ENCODE results near the gene BCL7A.
"Not testable (repeated sequence)": the region's sequence is repeated elsewhere in the genome, so short reads cannot be mapped to it uniquely, and the experiment has no call there.

Gene BCL7A

DNA sequence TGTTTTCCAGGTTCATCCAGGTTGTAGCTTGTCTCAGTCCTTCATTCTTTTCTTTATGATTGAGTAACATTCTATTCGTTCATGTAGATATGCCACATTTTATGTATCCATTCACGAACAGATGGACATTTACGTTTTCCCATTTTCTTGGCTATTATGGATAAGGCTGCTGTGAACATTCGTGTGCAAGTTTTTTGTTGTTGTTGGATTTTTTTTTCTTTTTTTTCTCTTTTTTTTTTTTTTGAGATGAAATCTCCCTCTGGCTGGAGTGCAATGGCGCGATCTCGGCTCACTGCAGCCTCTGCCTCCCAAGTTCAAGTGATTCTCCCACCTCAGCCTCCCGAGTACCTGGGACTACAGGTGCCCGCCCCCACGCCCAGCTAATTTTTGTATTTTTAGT, 33.2 kb upstream of the BCL7A start:
- peaks cover 22% of the 10 kb centered on the region for H3K4me1 ChIP-seq (ENCODE audit: control insufficient read depth, insufficient read depth, low read length)
- H3K9me3 ChIP-seq (replicated peaks; ENCODE audit: low read length); H3K4me3 ChIP-seq (ENCODE audit: low read length); H3K27me3 ChIP-seq (ENCODE audit: control insufficient read depth, insufficient read depth, low read length); H3K36me3 ChIP-seq (ENCODE audit: insufficient read depth, low read length); H3K4me2 ChIP-seq (ENCODE audit: low read length); H3K9ac ChIP-seq (ENCODE audit: low read depth, low read length): not testable (repeated sequence)

GRCh38 chr12:121989276-121990113, 32.2 kb upstream of the BCL7A start:
- Histone ChIP-seq H3K36me3 (ENCODE audit: insufficient read depth, low read length) (no peaks in the 10 kb centered on the region), H3K4me1 (ENCODE audit: control insufficient read depth, insufficient read depth, low read length) (peaks cover 22% of the 10 kb centered on the region), H3K27me3 (ENCODE audit: control insufficient read depth, insufficient read depth, low read length) (no peaks in the 10 kb centered on the region), H3K4me3 (ENCODE audit: low read length) (no peak overlapping the region), H3K9ac (ENCODE audit: low read depth, low read length) (no peak overlapping the region), H3K4me2 (ENCODE audit: low read length) (no peak overlapping the region), H3K9me3 (replicated peaks; ENCODE audit: low read length) (no peaks in the 10 kb centered on the region)

- Histone ChIP-seq H3K36me3 (ENCODE audit: insufficient read depth, low read length) (no peaks in the 10 kb centered on the region), H3K4me3 (ENCODE audit: low read length) (no peak overlapping the region), H3K9me3 (replicated peaks; ENCODE audit: low read length) (no peaks in the 10 kb centered on the region), H3K4me2 (ENCODE audit: low read length) (no peak overlapping the region), H3K9ac (ENCODE audit: low read depth, low read length) (no peak overlapping the region), H3K27me3 (ENCODE audit: control insufficient read depth, insufficient read depth, low read length) (no peaks in the 10 kb centered on the region), H3K4me1 (ENCODE audit: control insufficient read depth, insufficient read depth, low read length) (peaks cover 22% of the 10 kb centered on the region)
These were observed 31.5 kb upstream of the BCL7A start for GRCh38 chr12:121990114-121990647.

DNA sequence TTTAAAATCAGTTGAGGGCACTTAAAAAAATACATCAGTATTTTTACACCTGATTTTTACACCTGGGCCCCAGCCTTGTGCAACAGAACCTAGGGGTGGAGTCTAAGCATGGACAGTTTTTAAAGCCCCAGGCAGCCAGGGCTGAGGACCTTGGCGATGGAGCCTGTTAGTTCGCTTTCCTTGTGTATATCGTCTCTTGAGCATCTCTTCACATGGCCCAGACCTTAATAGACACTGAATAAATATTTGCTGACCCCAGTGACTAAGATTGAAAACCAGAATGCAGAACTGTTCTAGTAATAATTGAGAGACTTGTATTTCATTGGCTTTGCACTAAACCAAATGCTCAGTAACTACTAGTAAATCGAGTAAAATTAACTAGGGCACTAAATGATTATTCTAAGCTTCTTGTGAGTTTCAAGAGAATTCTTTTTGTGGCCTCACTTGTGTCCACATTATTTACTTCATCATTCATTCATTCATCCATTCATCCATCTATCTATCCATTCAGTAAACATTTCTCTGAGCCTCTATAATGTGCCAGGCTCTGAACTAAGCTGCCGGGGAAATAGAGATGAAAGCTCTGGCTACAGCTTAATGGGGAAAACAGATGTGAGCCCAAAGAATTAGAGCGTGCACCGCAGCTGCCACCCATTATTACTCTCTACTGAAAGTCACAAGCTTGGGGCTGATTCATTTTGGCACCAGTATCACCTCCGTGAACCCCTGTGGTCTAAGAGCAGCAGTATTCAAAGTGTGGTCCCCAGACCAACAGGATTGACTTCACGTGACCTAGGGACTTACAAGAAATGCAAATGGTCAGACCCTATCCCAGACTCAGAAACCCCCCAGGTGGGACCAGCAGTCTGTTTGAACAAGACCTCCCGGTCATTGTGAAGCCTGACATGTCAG, 30.7 kb upstream of the BCL7A start:
- no peaks in the 10 kb centered on the region for H3K9me3 ChIP-seq (replicated peaks; ENCODE audit: low read length)
- no peak overlapping the region for H3K4me2 ChIP-seq (ENCODE audit: low read length)
- no peak overlapping the region for H3K4me3 ChIP-seq (ENCODE audit: low read length)
- peak overlapping the region; percentile 71 for H3K9ac ChIP-seq (ENCODE audit: low read depth, low read length)
- H3K27me3 ChIP-seq (ENCODE audit: control insufficient read depth, insufficient read depth, low read length): no peaks in the 10 kb centered on the region
- peaks cover 22% of the 10 kb centered on the region for H3K4me1 ChIP-seq (ENCODE audit: control insufficient read depth, insufficient read depth, low read length)
- no peaks in the 10 kb centered on the region for H3K36me3 ChIP-seq (ENCODE audit: insufficient read depth, low read length)

- no peak overlapping the region for H3K4me3 ChIP-seq (ENCODE audit: low read length)
- H3K9me3 ChIP-seq (replicated peaks; ENCODE audit: low read length): no peaks in the 10 kb centered on the region
- H3K4me1 ChIP-seq (ENCODE audit: control insufficient read depth, insufficient read depth, low read length): peaks cover 22% of the 10 kb centered on the region
- no peaks in the 10 kb centered on the region for H3K27me3 ChIP-seq (ENCODE audit: control insufficient read depth, insufficient read depth, low read length)
- H3K4me2 ChIP-seq (ENCODE audit: low read length): peak overlapping the region; percentile 53
- H3K9ac ChIP-seq (ENCODE audit: low read depth, low read length): peak overlapping the region; percentile 71
- H3K36me3 ChIP-seq (ENCODE audit: insufficient read depth, low read length): no peaks in the 10 kb centered on the region
These were observed 29.4 kb upstream of the BCL7A start for GRCh38 chr12:121992059-121992879.

- no peak overlapping the region for H3K9ac ChIP-seq (ENCODE audit: low read depth, low read length)
- H3K4me1 ChIP-seq (ENCODE audit: control insufficient read depth, insufficient read depth, low read length): peaks cover 12% of the 10 kb centered on the region
- no peaks in the 10 kb centered on the region for H3K36me3 ChIP-seq (ENCODE audit: insufficient read depth, low read length)
- H3K9me3 ChIP-seq (replicated peaks; ENCODE audit: low read length): peaks cover 3% of the 10 kb centered on the region
- H3K27me3 ChIP-seq (ENCODE audit: control insufficient read depth, insufficient read depth, low read length): no peaks in the 10 kb centered on the region
- no peak overlapping the region for H3K4me2 ChIP-seq (ENCODE audit: low read length)
- H3K4me3 ChIP-seq (ENCODE audit: low read length): no peak overlapping the region
These were observed 25.4 kb upstream of the BCL7A start for GRCh38 chr12:121996050-121996944.

DNA sequence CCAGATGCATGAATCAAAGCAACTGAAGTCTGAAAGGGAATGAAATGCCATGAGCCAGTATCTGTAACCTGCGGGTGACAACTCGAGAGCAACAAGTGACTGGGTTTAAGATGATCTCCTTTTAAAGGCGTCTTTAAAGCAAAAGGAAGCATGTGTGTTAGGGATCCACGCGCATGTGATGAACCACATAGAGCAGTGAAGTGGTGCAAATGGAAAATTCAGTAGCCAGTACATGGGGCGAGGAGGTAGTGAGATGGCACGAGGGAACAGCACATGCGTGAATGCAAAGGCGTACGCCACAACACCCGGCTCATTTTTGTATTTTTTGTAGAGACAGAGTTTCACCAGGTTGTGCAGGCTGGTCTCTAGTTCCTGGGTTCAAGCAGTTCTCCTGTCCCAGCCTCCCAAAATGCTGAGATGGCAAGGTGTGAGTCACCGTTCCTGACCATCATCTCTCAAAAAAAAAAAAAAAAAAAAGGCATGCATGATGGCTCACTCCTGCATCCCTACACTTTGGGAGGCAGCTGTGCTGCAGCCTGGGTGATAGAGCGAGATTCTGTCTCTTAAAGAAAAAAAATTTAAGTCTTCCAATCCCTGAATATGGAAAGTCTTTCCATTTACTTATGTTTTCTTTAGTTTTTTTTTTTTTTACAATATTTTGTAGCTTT, 24.6 kb upstream of the BCL7A start:
- Histone ChIP-seq H3K4me3 (ENCODE audit: low read length) (no peak overlapping the region), H3K36me3 (ENCODE audit: insufficient read depth, low read length) (no peaks in the 10 kb centered on the region), H3K4me2 (ENCODE audit: low read length) (no peak overlapping the region), H3K27me3 (ENCODE audit: control insufficient read depth, insufficient read depth, low read length) (no peaks in the 10 kb centered on the region), H3K9ac (ENCODE audit: low read depth, low read length) (no peak overlapping the region), H3K4me1 (ENCODE audit: control insufficient read depth, insufficient read depth, low read length) (peaks cover 4% of the 10 kb centered on the region), H3K9me3 (replicated peaks; ENCODE audit: low read length) (peaks cover 3% of the 10 kb centered on the region)

DNA sequence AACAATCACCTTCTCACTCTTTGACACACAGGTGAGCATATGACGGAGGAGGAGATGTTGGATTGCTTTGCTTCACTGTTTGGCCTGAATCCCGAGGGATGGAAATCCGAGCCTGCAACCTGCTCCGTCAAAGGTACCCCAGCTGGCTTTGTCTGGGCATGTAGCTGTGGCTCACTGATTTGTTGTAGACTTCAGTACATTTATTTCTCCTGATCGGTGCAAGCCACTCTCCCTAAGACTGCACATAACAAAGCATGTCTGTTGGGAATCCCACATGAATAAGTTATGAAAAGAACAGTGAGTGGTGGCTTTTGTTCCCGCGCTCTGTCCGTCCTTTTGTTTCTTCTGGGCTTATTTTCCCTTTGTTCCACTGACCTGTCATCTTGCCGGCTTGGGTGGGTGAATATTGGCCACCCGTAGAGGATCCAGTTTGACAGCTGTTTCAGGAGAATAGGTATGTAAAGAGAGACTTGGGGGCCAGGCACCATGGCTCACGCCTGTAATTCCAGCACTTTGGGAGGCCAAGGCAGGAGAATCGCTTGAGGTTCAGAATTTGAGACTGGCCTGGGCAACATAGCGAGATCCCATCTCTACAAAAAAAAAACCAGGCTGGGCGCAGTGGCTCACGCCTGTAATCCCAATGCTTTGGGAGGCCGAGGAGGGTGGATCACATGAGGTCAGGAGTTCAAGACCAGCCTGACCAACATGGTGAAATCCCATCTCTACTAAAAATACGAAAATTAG, 20.0 kb upstream of the BCL7A start:
- Histone ChIP-seq H3K9me3 (replicated peaks; ENCODE audit: low read length) (peaks cover 3% of the 10 kb centered on the region), H3K9ac (ENCODE audit: low read depth, low read length) (no peak overlapping the region), H3K4me3 (ENCODE audit: low read length) (no peak overlapping the region), H3K4me1 (ENCODE audit: control insufficient read depth, insufficient read depth, low read length) (peaks cover 24% of the 10 kb centered on the region), H3K36me3 (ENCODE audit: insufficient read depth, low read length) (no peaks in the 10 kb centered on the region), H3K4me2 (ENCODE audit: low read length) (no peak overlapping the region), H3K27me3 (ENCODE audit: control insufficient read depth, insufficient read depth, low read length) (no peaks in the 10 kb centered on the region)

GRCh38 chr12:122003651-122004611, 17.8 kb upstream of the BCL7A start:
- Histone ChIP-seq H3K9me3 (replicated peaks; ENCODE audit: low read length) (peaks cover 3% of the 10 kb centered on the region), H3K36me3 (ENCODE audit: insufficient read depth, low read length) (no peaks in the 10 kb centered on the region), H3K4me2 (ENCODE audit: low read length) (peak overlapping the region; percentile 33), H3K9ac (ENCODE audit: low read depth, low read length) (peak overlapping the region; percentile 62), H3K4me1 (ENCODE audit: control insufficient read depth, insufficient read depth, low read length) (peaks cover 29% of the 10 kb centered on the region), H3K27me3 (ENCODE audit: control insufficient read depth, insufficient read depth, low read length) (no peaks in the 10 kb centered on the region), H3K4me3 (ENCODE audit: low read length) (peak overlapping the region; percentile 33)

Data from skeletal muscle satellite cell (primary cell).